ENCODE results near the gene TMEM221. TPM values are rescaled to one million over a fixed set of nuclear protein-coding genes. Genes with fewer than 3 reads are reported as not detected.

TMEM221 gene
- total RNA-seq, 2 donors from 2014 or later: not detected

- ATAC-seq (ENCODE audit: insufficient number of reproducible peaks, low FRiP score, low read depth) (no peak), DNase-seq (ENCODE audit: low spot score) (no peak)
- H3K4me1 ChIP-seq (ENCODE audit: control insufficient read depth in 1 of 2, low read depth in 2 of 2): peaks cover 10 to 25% of the 10 kb centered on the region in 2 donors
- no peaks in the 10 kb centered on the region for H3K9me3 ChIP-seq
- H3K4me3 ChIP-seq: no peak overlapping the region
- no peak overlapping the region for H3K27ac ChIP-seq
- TF ChIP-seq CTCF (IDR thresholded peaks at IDR 0.05): peak; percentile 95
- no peaks in the 10 kb centered on the region for H3K27me3 ChIP-seq (replicated peaks; ENCODE audit: insufficient read depth)
- no peaks in the 10 kb centered on the region for H3K36me3 ChIP-seq
Observed at GRCh38 chr19:17385878-17386611, 62.4 kb downstream of the TMEM221 start.

Other genes with a start within 250 kb of the TMEM221 start
- gene USE1, start 233.3 kb downstream of the TMEM221 start, total RNA-seq: 10 to 100 TPM; 11.5 to 13.7 TPM
- gene OCEL1, start 222.4 kb downstream of the TMEM221 start, total RNA-seq: 10 to 100 TPM; 12.4 to 13.3 TPM
- 10 to 100 TPM; 42.0 to 68.1 TPM for gene NR2F6, start 202.7 kb downstream of the TMEM221 start, total RNA-seq
- gene USHBP1, start 183.9 kb downstream of the TMEM221 start, total RNA-seq: 1 to 10 TPM; 3.5 to 4.0 TPM
- gene BABAM1, start 181.2 kb downstream of the TMEM221 start, total RNA-seq: 10 to 100 TPM; 55.2 to 87.2 TPM
- gene ANKLE1, start 166.8 kb downstream of the TMEM221 start, total RNA-seq: 1 to 10 TPM in 1 of 2 donors, not detected in 1; 1.2 TPM
- 10 to 100 TPM in 1 of 2 donors, 1 to 10 TPM in 1; 9.8 to 24.0 TPM for gene ABHD8, start 145.2 kb downstream of the TMEM221 start, total RNA-seq
- 100 to 1,000 TPM; 132 to 140 TPM for gene MRPL34, start 142.8 kb downstream of the TMEM221 start, total RNA-seq
- gene DDA1, start 139.1 kb downstream of the TMEM221 start, total RNA-seq: 10 to 100 TPM in 1 of 2 donors, 1 to 10 TPM in 1; 8.9 to 13.5 TPM
- gene ANO8, start 113.8 kb downstream of the TMEM221 start, total RNA-seq: 10 to 100 TPM in 1 of 2 donors, 1 to 10 TPM in 1; 9.5 to 13.4 TPM
- 10 to 100 TPM; 20.7 to 72.5 TPM for gene GTPBP3, start 111.1 kb downstream of the TMEM221 start, total RNA-seq
- 100 to 1,000 TPM; 120 to 126 TPM for gene PLVAP, start 71.3 kb downstream of the TMEM221 start, total RNA-seq
- not detected for gene CCDC194, start 54.5 kb downstream of the TMEM221 start, total RNA-seq
- gene BST2, start 43.0 kb downstream of the TMEM221 start, total RNA-seq: 100 to 1,000 TPM; 113 to 144 TPM
- gene MVB12A, start 28.6 kb downstream of the TMEM221 start, total RNA-seq: 100 to 1,000 TPM in 1 of 2 donors, 10 to 100 TPM in 1; 25.3 to 103 TPM
- gene NXNL1, start 12.3 kb upstream of the TMEM221 start, total RNA-seq: not detected
- gene SLC27A1, start 21.9 kb upstream of the TMEM221 start, total RNA-seq: 10 to 100 TPM; 29.1 to 36.4 TPM
- 10 to 100 TPM; 67.4 to 92.9 TPM for gene PGLS, start 63.0 kb upstream of the TMEM221 start, total RNA-seq
- 10 to 100 TPM; 73.7 to 94.1 TPM for gene COLGALT1, start 107.0 kb upstream of the TMEM221 start, total RNA-seq
- 1 to 10 TPM; 2.1 to 7.7 TPM for gene UNC13A, start 239.7 kb upstream of the TMEM221 start, total RNA-seq

All from thoracic aorta (tissue), 2 donors.